GM21381 (cell line): Measurements from ENCODE around the gene CFAP119.
"Not testable (repeated sequence)": the region's sequence is repeated elsewhere in the genome, so short reads cannot be mapped to it uniquely, and the experiment has no call there.

Experiments used
- ATAC-seq: cut with Tn5 transposase; IDR thresholded peaks from one replicate; pipeline ENCODE4 v1.9.1; 2021; ENCODE audit warnings: mild to moderate bottlenecking, moderate library complexity; ENCODE audit not compliant: unreplicated experiment

Gene CFAP119

GRCh38 chr16:30761928-30762902, at the start of gene CFAP119, which contains the start of gene RNF40:
TSS of gene CFAP119 (minus strand) at chr16:30762062. CDS start at chr16:30761748, 314 bp downstream.
TSS of gene RNF40 (plus strand) at chr16:30762322. CDS start at chr16:30762546, 224 bp downstream.
- ATAC-seq: peak; percentile 87

- ATAC-seq: not testable (repeated sequence)
Measured at GRCh38 chr16:30809675-30810074, 47.8 kb upstream of the CFAP119 start.

GRCh38 chr16:30808890-30809426, 47.1 kb upstream of the CFAP119 start:
- ATAC-seq: not testable (repeated sequence)

GRCh38 chr16:30808146-30808545, 46.3 kb upstream of the CFAP119 start:
- ATAC-seq: no peak

- no peak for ATAC-seq
Measured at GRCh38 chr16:30805370-30806169, 43.7 kb upstream of the CFAP119 start.

- ATAC-seq: no peak
Measured at GRCh38 chr16:30805056-30805369, 43.2 kb upstream of the CFAP119 start.

GRCh38 chr16:30802936-30803335, 41.1 kb upstream of the CFAP119 start:
- ATAC-seq: no peak

GRCh38 chr16:30797670-30798309, 35.9 kb upstream of the CFAP119 start:
- no peak for ATAC-seq

GRCh38 chr16:30794634-30795033, 32.8 kb upstream of the CFAP119 start:
- ATAC-seq: no peak

- no peak for ATAC-seq
Measured at GRCh38 chr16:30793508-30794069, 31.7 kb upstream of the CFAP119 start.

- no peak for ATAC-seq
Measured at GRCh38 chr16:30787613-30788378, 25.9 kb upstream of the CFAP119 start.

- no peak for ATAC-seq
Measured at GRCh38 chr16:30786936-30787612, 25.2 kb upstream of the CFAP119 start, which contains the start of gene ZNF629. TSS of gene ZNF629 (minus strand) at chr16:30787205. CDS start at chr16:30784482, 2,723 bp downstream.

GRCh38 chr16:30786115-30786935, 24.5 kb upstream of the CFAP119 start:
- ATAC-seq: no peak

- no peak for ATAC-seq
Measured at GRCh38 chr16:30785126-30786106, 23.6 kb upstream of the CFAP119 start.

- ATAC-seq: no peak
Measured at GRCh38 chr16:30784215-30784614, 22.4 kb upstream of the CFAP119 start.

- no peak for ATAC-seq
Measured at GRCh38 chr16:30783280-30784109, 21.6 kb upstream of the CFAP119 start.
